OCI-M2 (cell line): ENCODE results near the gene TAMM41.
A peak's percentile ranks its signal among the peaks of the same experiment; 100 is the strongest.
"Not testable (repeated sequence)": the region's sequence is repeated elsewhere in the genome, so short reads cannot be mapped to it uniquely, and the experiment has no call there.

Experiments
- DNase-seq: peaks from one replicate; lab custom pipeline; 2025; ENCODE audit not compliant: unreplicated experiment; lab: John Stamatoyannopoulos, UW

The TAMM41 gene

GRCh38 chr3:11846281-11847266 is at the start of gene TAMM41:
Gene TAMM41 (minus strand): TSS chr3:11846885. CDS start chr3:11846636, 249 bp downstream.
- peak; percentile 10 for DNase-seq

GRCh38 chr3:11878837-11879236 is 32.2 kb upstream of the TAMM41 start:
- DNase-seq = no peak

- DNase-seq = not testable (repeated sequence)
Measured at GRCh38 chr3:11874707-11875106, 28.0 kb upstream of the TAMM41 start.

- DNase-seq = not testable (repeated sequence)
Measured at GRCh38 chr3:11863739-11864138, 17.1 kb upstream of the TAMM41 start.

- not testable (repeated sequence) for DNase-seq
Measured at GRCh38 chr3:11862584-11862983, 15.9 kb upstream of the TAMM41 start.

GRCh38 chr3:11862145-11862544 is 15.5 kb upstream of the TAMM41 start:
- not testable (repeated sequence) for DNase-seq

GRCh38 chr3:11860213-11860612 is 13.5 kb upstream of the TAMM41 start:
- not testable (repeated sequence) for DNase-seq

- DNase-seq = no peak
Measured at GRCh38 chr3:11853450-11853849, 6.8 kb upstream of the TAMM41 start.

- DNase-seq = no peak
Measured at GRCh38 chr3:11850003-11850402, 3.3 kb upstream of the TAMM41 start.

- DNase-seq = no peak
Measured at GRCh38 chr3:11847607-11848006, 922 bp upstream of the TAMM41 start.

GRCh38 chr3:11845651-11846050 is 1.0 kb downstream of the TAMM41 start:
- no peak for DNase-seq

- DNase-seq = no peak
Measured at GRCh38 chr3:11844891-11845290, 1.8 kb downstream of the TAMM41 start.

- DNase-seq = no peak
Measured at GRCh38 chr3:11835028-11835639, 11.6 kb downstream of the TAMM41 start.

- DNase-seq = no peak
Measured at GRCh38 chr3:11832981-11833905, 13.4 kb downstream of the TAMM41 start.

- DNase-seq = no peak
Measured at GRCh38 chr3:11829416-11829815, 17.3 kb downstream of the TAMM41 start.

- DNase-seq = no peak
Measured at GRCh38 chr3:11826628-11827265, 19.9 kb downstream of the TAMM41 start.

GRCh38 chr3:11825301-11825700 is 21.4 kb downstream of the TAMM41 start:
- no peak for DNase-seq

- DNase-seq = no peak
Measured at GRCh38 chr3:11820531-11821041, 26.1 kb downstream of the TAMM41 start.

GRCh38 chr3:11819146-11819689 is 27.5 kb downstream of the TAMM41 start:
- DNase-seq = no peak

- no peak for DNase-seq
Measured at GRCh38 chr3:11818033-11818432, 28.7 kb downstream of the TAMM41 start.
